T-cell (primary cell): ENCODE data around the gene KIF22. TPM values are rescaled to one million over a fixed set of nuclear protein-coding genes. Genes with fewer than 3 reads are reported as not detected.
"Not testable (repeated sequence)": the region's sequence is repeated elsewhere in the genome, so short reads cannot be mapped to it uniquely, and the experiment has no call there.

ENCODE experiments used
- ATAC-seq, 4 experiments: fragments of 200-7000 bp in 3 of 4; fragments of 150-1000 bp in 1 of 4; cut with Tn5 transposase; replicated peaks in 1 of 4; 1 replicate in 3 of 4; 2 replicates in 1 of 4; pipeline ENCODE4 v1.10.0; 2021; ENCODE audit warnings: moderate library complexity in 3 of 4, mild to moderate bottlenecking in 2 of 4, moderate number of reproducible peaks in 1 of 4
- CTCF ChIA-PET, 2 donors: fragments of 300-600 bp; sonication (Branson Sonifier 250); formaldehyde crosslinking; loops; one replicate each; lab custom pipeline; 2022; ENCODE audit warnings: antibody characterized with exemption in 2 of 2; lab: Charles Lee
- POLR2A ChIA-PET, 2 donors: fragments of 300-600 bp; sonication (Branson Sonifier 250); formaldehyde crosslinking; loops; one replicate each; lab custom pipeline; 2022; ENCODE audit warnings: antibody characterized with exemption in 2 of 2; lab: Charles Lee
- DNase-seq, 35 experiments: peaks; one replicate each; pipeline versions ENCODE4 v3.0.0 to v3.0.0-alpha.2; 2013 to 2023
- H3K27ac ChIP-seq: one replicate; pipeline ENCODE4 v1.5.1; 2013; ENCODE audit warnings: low read length
- H3K27me3 ChIP-seq, 2 experiments: replicated peaks in 1 of 2; 1 replicate in 1 of 2; 2 replicates in 1 of 2; pipeline versions ENCODE4 v1.6.1 to v1.7.0; 2013; ENCODE audit warnings: low read length in 1 of 2, mixed read lengths in 1 of 2; ENCODE audit not compliant: control insufficient read depth in 2 of 2, insufficient read depth in 2 of 2; ENCODE audit errors: extremely low read depth in 1 of 2
- H3K36me3 ChIP-seq, 2 donors: 1 replicate in 1 of 2; 2 replicates in 1 of 2; pipeline versions ENCODE4 v1.6.1 to v1.7.0; 2013; ENCODE audit warnings: low read length in 1 of 2; ENCODE audit not compliant: control insufficient read depth in 2 of 2, insufficient read depth in 1 of 2; ENCODE audit errors: extremely low read depth in 1 of 2
- H3K4me1 ChIP-seq, 2 experiments: 1 replicate in 1 of 2; 2 replicates in 1 of 2; pipeline versions ENCODE4 v1.6.1 to v1.7.0; 2013; ENCODE audit warnings: low read length in 2 of 2, mixed read lengths in 1 of 2; ENCODE audit not compliant: insufficient read depth in 2 of 2, control insufficient read depth in 1 of 2; ENCODE audit errors: extremely low read depth in 1 of 2
- H3K4me3 ChIP-seq, 2 donors: 1 replicate in 1 of 2; 2 replicates in 1 of 2; pipeline versions ENCODE4 v1.5.1 to v1.7.0; 2013; ENCODE audit warnings: mild to moderate bottlenecking in 2 of 2, low read length in 1 of 2, moderate library complexity in 1 of 2; ENCODE audit not compliant: control insufficient read depth in 1 of 2; ENCODE audit errors: extremely low read depth in 1 of 2
- H3K9me3 ChIP-seq: 2 replicates; pipeline ENCODE4 v1.7.0; 2013
- H3K27ac Mint-ChIP-seq, 2 donors: one replicate each; pipeline ENCODE4 v1.8.0; 2020 to 2021; ENCODE audit warnings: mild to moderate bottlenecking in 2 of 2, mixed read lengths in 2 of 2
- H3K27me3 Mint-ChIP-seq, 2 donors: one replicate each; pipeline ENCODE4 v1.8.0; 2021 to 2022; ENCODE audit warnings: mixed read lengths in 2 of 2
- H3K36me3 Mint-ChIP-seq: one replicate; pipeline ENCODE4 v1.8.0; 2021; ENCODE audit warnings: mixed read lengths
- H3K4me1 Mint-ChIP-seq, 3 donors: one replicate each; pipeline ENCODE4 v1.8.0; 2020 to 2022; ENCODE audit warnings: mixed read lengths in 3 of 3, mild to moderate bottlenecking in 1 of 3
- H3K4me3 Mint-ChIP-seq, 3 donors: one replicate each; pipeline ENCODE4 v1.8.0; 2020 to 2022; ENCODE audit warnings: mild to moderate bottlenecking in 3 of 3, mixed read lengths in 3 of 3, moderate library complexity in 3 of 3
- H3K9me3 Mint-ChIP-seq, 3 donors: one replicate each; pipeline ENCODE4 v1.8.0; 2020 to 2022; ENCODE audit warnings: mixed read lengths in 3 of 3
- WGBS: methylation state at CpG from one replicate; pipeline ENCODE4 v1.1.5; 2013; ENCODE audit warnings: missing lambda C conversion rate; ENCODE audit not compliant: insufficient coverage; 5-methylcytosine and 5-hydroxymethylcytosine counted together
- total RNA-seq, 35 experiments: library from RNA in 6 of 35; stranded (reverse) in 6 of 35; fragments of 120-200 nt in 1 of 35; gene quantifications; one replicate each; pipeline versions ENCODE4 v1.2.1 to v1.2.4 and lab custom pipeline; 2013 to 2026

Gene KIF22
- total RNA-seq, 5 donors from 2014 or later (not counting 1 experiment from before 2014, with no cell fraction given), result 84.1 to 95.2 (median 84.9) TPM

- Mint-ChIP-seq H3K4me1 (peaks cover 7 to 29% (median 16%) of the 10 kb centered on the region in 3 donors), H3K27ac (no peak overlapping the region)
These were observed 20.2 kb upstream of the KIF22 start for GRCh38 chr16:29770250-29770929.

GRCh38 chr16:29772330-29772729 is 18.2 kb upstream of the KIF22 start:
- H3K36me3 Mint-ChIP-seq, H3K36me3 ChIP-seq, H3K4me3 ChIP-seq, H3K27ac Mint-ChIP-seq, POLR2A ChIA-PET, H3K9me3 Mint-ChIP-seq, H3K27me3 ChIP-seq, H3K4me1 ChIP-seq, H3K27me3 Mint-ChIP-seq, DNase-seq, ATAC-seq, H3K9me3 ChIP-seq, H3K4me3 Mint-ChIP-seq, H3K27ac ChIP-seq: not testable (repeated sequence)
- H3K4me1 Mint-ChIP-seq, result peaks cover 4 to 22% (median 12%) of the 10 kb centered on the region in 3 donors
- CTCF ChIA-PET, result interaction anchor here (0.6 to 0.9 kb wide), 3 partner anchors 12 to 881 kb away, joined by 3 to 10 read pairs (median 5); no protein-coding TSS in a partner anchor
- WGBS, result 93% methylated on average over 6 of the region's 7 CpGs

More at GRCh38 chr16:29770250-29770929, 20.2 kb upstream of the KIF22 start:
- Histone ChIP-seq H3K4me3 (no peak overlapping the region), H3K4me1 (no peaks in the 10 kb centered on the region), H3K36me3 (no peaks in the 10 kb centered on the region), H3K9me3 (no peaks in the 10 kb centered on the region), H3K27ac (no peak overlapping the region), H3K27me3 (no peaks in the 10 kb centered on the region)
- ATAC-seq (no peak), DNase-seq (no peak)
- Mint-ChIP-seq H3K4me3 (no peak overlapping the region), H3K9me3 (no peaks in the 10 kb centered on the region), H3K27me3 (no peaks in the 10 kb centered on the region), H3K36me3 (no peaks in the 10 kb centered on the region)
- WGBS, result no CpG with 5 or more reads among the region's 7 CpGs
- ChIA-PET CTCF (interaction anchor here in 1 of 2 donors (0.5 kb wide), 1 partner anchor 345 kb away, joined by 4 read pairs; no protein-coding TSS in a partner anchor), POLR2A (no interaction called here)

GRCh38 chr16:29774730-29775129 is 15.8 kb upstream of the KIF22 start:
- no peak overlapping the region for H3K27ac Mint-ChIP-seq
- Histone ChIP-seq H3K27me3 (no peaks in the 10 kb centered on the region), H3K27ac (no peak overlapping the region), H3K4me3 (no peak overlapping the region), H3K9me3 (no peaks in the 10 kb centered on the region), H3K4me1 (no peaks in the 10 kb centered on the region), H3K36me3 (no peaks in the 10 kb centered on the region)
- DNase-seq, result no peak
- no peaks in the 10 kb centered on the region for H3K36me3 Mint-ChIP-seq
- H3K9me3 Mint-ChIP-seq, result no peaks in the 10 kb centered on the region
- H3K27me3 Mint-ChIP-seq, result no peaks in the 10 kb centered on the region
- ATAC-seq, result no peak
- POLR2A ChIA-PET, result interaction anchor here (0.6 kb wide), 3 partner anchors 76 to 728 kb away, joined by 6 to 8 read pairs (median 7); no protein-coding TSS in a partner anchor
- CTCF ChIA-PET, result interaction anchor here in 1 of 2 donors (0.6 kb wide), 1 partner anchor 260 kb away, joined by 3 read pairs; no protein-coding TSS in a partner anchor
- 82% methylated on average over 1 of the region's 5 CpGs for WGBS
- no peak overlapping the region for H3K4me3 Mint-ChIP-seq
- peaks cover 7 to 23% (median 12%) of the 10 kb centered on the region in 3 donors for H3K4me1 Mint-ChIP-seq

GRCh38 chr16:29775742-29776408 is 14.7 kb upstream of the KIF22 start:
- POLR2A ChIA-PET, result no interaction called here
- no peaks in the 10 kb centered on the region for H3K27me3 Mint-ChIP-seq
- H3K27ac Mint-ChIP-seq, result no peak overlapping the region
- WGBS, result 100% methylated on average over 1 of the region's 4 CpGs
- Histone ChIP-seq H3K36me3 (no peaks in the 10 kb centered on the region), H3K9me3 (no peaks in the 10 kb centered on the region), H3K4me3 (no peak overlapping the region), H3K27me3 (peaks cover 0 to 3% of the 10 kb centered on the region in 2 experiments), H3K4me1 (no peaks in the 10 kb centered on the region), H3K27ac (no peak overlapping the region)
- DNase-seq (no peak), ATAC-seq (no peak)
- CTCF ChIA-PET, result interaction anchor here in 1 of 2 donors (0.5 kb wide), 1 partner anchor 256 kb away, joined by 3 read pairs; no protein-coding TSS in a partner anchor
- no peaks in the 10 kb centered on the region for H3K36me3 Mint-ChIP-seq
- peaks cover 5 to 26% (median 6%) of the 10 kb centered on the region in 3 donors for H3K4me1 Mint-ChIP-seq
- no peaks in the 10 kb centered on the region for H3K9me3 Mint-ChIP-seq
- no peak overlapping the region for H3K4me3 Mint-ChIP-seq

DNA sequence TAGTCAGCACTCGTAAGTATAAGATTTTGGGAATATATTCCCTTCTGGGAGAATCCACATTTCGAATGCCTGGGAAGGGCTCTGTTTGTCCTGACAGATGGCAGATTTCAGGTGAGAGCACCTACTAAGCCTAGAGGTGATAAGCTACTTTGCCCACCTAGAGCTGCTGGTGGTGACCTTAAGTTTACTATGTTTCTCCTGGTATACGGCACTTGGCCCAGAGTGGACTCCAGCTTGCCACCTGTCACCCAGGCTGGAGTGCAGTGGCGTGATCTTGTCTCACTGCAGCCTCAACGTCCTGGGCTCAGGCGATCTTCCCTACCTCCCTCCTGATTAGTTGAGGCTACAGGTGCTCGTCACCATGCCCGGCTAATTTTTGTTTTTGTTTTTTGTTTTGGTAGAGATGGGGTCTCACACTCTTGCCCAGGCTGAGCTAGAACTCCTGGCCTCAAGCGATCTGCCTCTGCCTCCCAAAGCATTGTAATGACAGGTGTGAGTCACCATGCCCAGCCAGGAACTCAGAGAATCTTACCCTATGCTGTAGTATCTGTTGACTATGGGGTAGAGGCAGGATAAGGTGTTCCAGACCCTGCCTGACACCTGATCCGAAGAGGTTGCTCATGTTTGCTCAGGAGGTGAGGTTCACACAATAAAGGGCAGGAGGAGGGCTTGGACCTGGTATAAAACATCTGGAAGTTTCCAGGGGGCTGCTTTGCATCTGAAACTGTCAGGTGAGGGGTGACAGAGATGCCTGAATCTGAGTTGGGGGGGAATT is 12.8 kb upstream of the KIF22 start, which contains the start of gene ZG16:
Gene ZG16, plus strand, starts transcription at position 681 of the 775 bp plus-strand sequence. CDS start 1,011 bp downstream, outside the sequence.
- Mint-ChIP-seq H3K4me3 (no peak within 1 kb of the TSS), H3K27ac (peak within 1 kb of the TSS in 1 of 2 donors; percentile 5), H3K9me3 (no peaks in the 10 kb centered on the region), H3K4me1 (peaks cover 5 to 28% (median 8%) of the 10 kb centered on the region in 3 donors), H3K36me3 (no peaks in the 10 kb centered on the region), H3K27me3 (no peaks in the 10 kb centered on the region)
- H3K27ac ChIP-seq, result no peak within 1 kb of the TSS
- no peaks in the 10 kb centered on the region for H3K36me3 ChIP-seq
- ATAC-seq (no peak), DNase-seq (no peak)
- no peak within 1 kb of the TSS for H3K4me3 ChIP-seq
- no peaks in the 10 kb centered on the region for H3K9me3 ChIP-seq
- no peaks in the 10 kb centered on the region for H3K4me1 ChIP-seq
- CTCF ChIA-PET, result interaction anchor here (0.5 to 0.6 kb wide), 2 partner anchors 24 to 68 kb away, joined by 4 to 7 read pairs; no protein-coding TSS in a partner anchor
- POLR2A ChIA-PET, result interaction anchor here in 1 of 2 donors (1.0 kb wide), 1 partner anchor 18 kb away, joined by 3 read pairs; no protein-coding TSS in a partner anchor
- 92% methylated on average over 4 of the region's 10 CpGs for WGBS
- peaks cover 0 to 3% of the 10 kb centered on the region in 2 experiments for H3K27me3 ChIP-seq

- H3K36me3 Mint-ChIP-seq, result no peaks in the 10 kb centered on the region
- H3K9me3 Mint-ChIP-seq, result no peaks in the 10 kb centered on the region
- Histone ChIP-seq H3K27ac (no peak overlapping the region), H3K4me3 (no peak overlapping the region), H3K36me3 (no peaks in the 10 kb centered on the region), H3K9me3 (no peaks in the 10 kb centered on the region), H3K4me1 (peaks cover 2 to 3% of the 10 kb centered on the region in 2 experiments), H3K27me3 (peaks cover 0 to 3% of the 10 kb centered on the region in 2 experiments)
- no peak overlapping the region for H3K27ac Mint-ChIP-seq
- no peak overlapping the region for H3K4me3 Mint-ChIP-seq
- DNase-seq (no peak), ATAC-seq (no peak)
- ChIA-PET CTCF (no interaction called here), POLR2A (no interaction called here)
- H3K27me3 Mint-ChIP-seq, result no peaks in the 10 kb centered on the region
- H3K4me1 Mint-ChIP-seq, result peaks cover 11 to 25% (median 15%) of the 10 kb centered on the region in 3 donors
- 96% methylated on average over 7 of the region's 10 CpGs for WGBS
These were observed 11.1 kb upstream of the KIF22 start for GRCh38 chr16:29779474-29779873.
